Adrenal gland (tissue), 12 donors: Measurements from ENCODE around the gene CAPN7. TPM values are rescaled to one million over a fixed set of nuclear protein-coding genes. Genes with fewer than 3 reads are reported as not detected.
A peak's percentile ranks its signal among the peaks of the same experiment; 100 is the strongest.

ENCODE experiments used
- DNase-seq, 7 donors: peaks; one replicate each; pipeline ENCODE4 v3.0.0-alpha.2; 2019 to 2020
- H3K27ac ChIP-seq, 5 donors: fragments of 200-600 bp; sonication (generic) in 4 of 5; 1 replicate in 3 of 5; 2 replicates in 2 of 5; pipeline versions ENCODE4 v1.5.1 to v1.8.0; 2016 to 2020; ENCODE audit warnings: mild to moderate bottlenecking in 1 of 5
- H3K27me3 ChIP-seq: fragments of 200-600 bp; 2 replicates; pipeline ENCODE4 v1.8.0; 2021
- H3K36me3 ChIP-seq, 2 donors: fragments of 200-600 bp; replicated peaks in 1 of 2; 1 replicate in 1 of 2; 2 replicates in 1 of 2; pipeline versions ENCODE4 v1.5.1 to v1.8.0; 2018 to 2022
- H3K4me1 ChIP-seq, 2 donors: fragments of 200-600 bp; replicated peaks in 1 of 2; 1 replicate in 1 of 2; 2 replicates in 1 of 2; pipeline versions ENCODE4 v1.5.1 to v1.8.0; 2018 to 2021
- H3K4me3 ChIP-seq, 4 donors: fragments of 200-600 bp; sonication (generic) in 3 of 4; one replicate each; pipeline ENCODE4 v1.5.1; 2016 to 2018
- H3K9me3 ChIP-seq, 3 donors: fragments of 200-600 bp; sonication (generic) in 1 of 3; replicated peaks in 1 of 3; 1 replicate in 2 of 3; 2 replicates in 1 of 3; pipeline versions ENCODE4 v1.5.1 to v1.8.0; 2016 to 2021
- POLR2A ChIP-seq, 2 donors: fragments of 450-650 bp; IDR thresholded peaks; one replicate each; pipeline ENCODE4 v1.6.1; 2017; ENCODE audit warnings: antibody characterized with exemption in 2 of 2, mild to moderate bottlenecking in 2 of 2, moderate library complexity in 1 of 2
- WGBS, 4 donors: extraction: QIAGEN DNeasy Blood & Tissue Kit in 2 of 4; methylation state at CpG; one replicate each; pipeline versions ENCODE4 v1.1.5 to v1.1.7; 2013 to 2017; 5-methylcytosine and 5-hydroxymethylcytosine counted together
- intact Hi-C, 2 donors: fragments of 100-400 bp; cut with DNase I; formaldehyde crosslinking; loops; one replicate each; pipeline versions ENCODE4 v1.14.1 to v1.15.0; 2022 to 2023
- polyA plus RNA-seq, 3 donors: library from polyadenylated mRNA; stranded (reverse); fragments of 200-250 nt in 2 of 3; fragments of 350-450 nt in 1 of 3; fragmentation: Illumina TruSeq in 1 of 3; extraction: RNeasy Lipid Tissue Mini Kit (QIAGEN cat#74804) in 1 of 3; gene quantifications; one replicate each; pipeline ENCODE4 v1.2.3, GENCODE V29; 2013 to 2014
- total RNA-seq, 9 donors: library from RNA; depleted of rRNA in 4 of 9; stranded (reverse); fragments of >200 nt in 4 of 9; fragments of 120-200 nt in 1 of 9; fragmentation: NEBNext Ultra II Directional in 1 of 9; extraction: Animal tissue kit (Norgen Biotek cat#: 25700) in 1 of 9; gene quantifications; one replicate each; pipeline versions ENCODE4 v1.1.0 to v1.2.4, GENCODE V29; 2013 to 2023
- TF ChIP-seq, protein P1 (sequence below), 6 experiments: fragments of 450-650 bp in 4 of 6; fragments of 200-600 bp in 2 of 6; sonication (generic) in 1 of 6; IDR thresholded peaks; 1 replicate in 5 of 6; 2 replicates in 1 of 6; pipeline versions ENCODE4 v1.5.1 to v1.8.0; 2016 to 2021; ENCODE audit warnings: antibody characterized with exemption in 6 of 6, mild to moderate bottlenecking in 2 of 6, moderate library complexity in 1 of 6
- donor health status: healthy with polysubstance abuse.
- donor health status: Bipolar disorder and iron deficiency.
- donor health status: DM: yes; HTN: yes; CAD: no.
- donor health status: DM: no; HTN: no; CAD: no.
- donor health status: DM: no; HTN: no; CAD: no.
- donor health status: DM: yes; HTN: yes; CAD: no.

Gene CAPN7
- total and polyA plus RNA-seq, 12 donors, result 14.4 to 54.9 (median 36.5) TPM

DNA sequence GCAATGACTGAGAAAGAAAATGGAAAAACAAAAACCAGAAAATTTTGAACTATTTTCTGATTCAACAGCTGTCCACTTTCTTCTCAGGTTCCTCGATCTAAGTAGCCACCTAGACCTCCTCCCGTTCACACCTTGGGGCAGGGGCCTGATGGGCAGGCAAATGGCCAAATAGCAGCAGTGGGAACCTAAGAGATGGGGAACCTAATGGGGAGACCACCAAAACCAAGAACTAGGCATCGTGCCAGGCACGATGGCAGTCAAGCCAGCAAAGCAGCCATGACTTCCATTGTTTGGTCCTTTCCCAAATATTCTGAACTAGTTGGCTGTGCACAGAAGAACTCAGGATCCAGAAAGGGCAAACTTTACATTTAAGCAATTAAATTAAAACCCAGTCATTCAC is 57.1 kb downstream of the CAPN7 start:
- Histone ChIP-seq H3K4me3 (no peak overlapping the region), H3K4me1 (peaks cover 24 to 40% of the 10 kb centered on the region in 2 donors), H3K27ac (peak overlapping the region in 3 of 5 donors; percentile 53 to 73 (median 68)), H3K9me3 (no peaks in the 10 kb centered on the region), H3K36me3 (peaks cover 0 to 52% of the 10 kb centered on the region in 2 donors), H3K27me3 (no peaks in the 10 kb centered on the region)
- no peak for DNase-seq
- no peak for TF ChIP-seq POLR2A (IDR thresholded peaks at IDR 0.05)
- TF ChIP-seq, protein P1, sequence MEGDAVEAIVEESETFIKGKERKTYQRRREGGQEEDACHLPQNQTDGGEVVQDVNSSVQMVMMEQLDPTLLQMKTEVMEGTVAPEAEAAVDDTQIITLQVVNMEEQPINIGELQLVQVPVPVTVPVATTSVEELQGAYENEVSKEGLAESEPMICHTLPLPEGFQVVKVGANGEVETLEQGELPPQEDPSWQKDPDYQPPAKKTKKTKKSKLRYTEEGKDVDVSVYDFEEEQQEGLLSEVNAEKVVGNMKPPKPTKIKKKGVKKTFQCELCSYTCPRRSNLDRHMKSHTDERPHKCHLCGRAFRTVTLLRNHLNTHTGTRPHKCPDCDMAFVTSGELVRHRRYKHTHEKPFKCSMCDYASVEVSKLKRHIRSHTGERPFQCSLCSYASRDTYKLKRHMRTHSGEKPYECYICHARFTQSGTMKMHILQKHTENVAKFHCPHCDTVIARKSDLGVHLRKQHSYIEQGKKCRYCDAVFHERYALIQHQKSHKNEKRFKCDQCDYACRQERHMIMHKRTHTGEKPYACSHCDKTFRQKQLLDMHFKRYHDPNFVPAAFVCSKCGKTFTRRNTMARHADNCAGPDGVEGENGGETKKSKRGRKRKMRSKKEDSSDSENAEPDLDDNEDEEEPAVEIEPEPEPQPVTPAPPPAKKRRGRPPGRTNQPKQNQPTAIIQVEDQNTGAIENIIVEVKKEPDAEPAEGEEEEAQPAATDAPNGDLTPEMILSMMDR (IDR thresholded peaks at IDR 0.05), result no peak
- intact Hi-C loops, result loop anchor here in 1 of 2 donors (10.0 kb wide), 1 partner anchor 122 kb away; no protein-coding TSS in a partner anchor
- WGBS, 4 donors, result 75 to 82% (median 76%) methylated on average over 4 of the region's 4 CpGs

DNA sequence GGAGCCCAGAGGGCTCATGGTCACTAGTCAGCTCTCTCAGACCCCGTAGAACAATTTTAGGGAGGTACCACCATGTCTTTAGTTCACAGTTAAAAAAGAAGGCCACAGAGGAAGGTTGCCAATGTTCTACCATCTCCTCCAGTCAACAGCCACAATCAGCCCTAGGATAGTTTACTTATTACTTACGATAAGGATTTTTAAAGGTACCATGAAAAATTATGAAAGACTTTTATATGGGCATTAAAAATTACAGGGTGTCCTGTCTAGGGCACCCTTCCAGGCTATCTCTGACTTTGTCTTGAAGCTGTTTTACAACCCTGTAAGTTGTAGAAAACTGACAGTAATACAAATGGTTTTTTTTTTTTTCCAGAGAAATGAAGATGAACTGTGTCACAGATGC is 57.9 kb downstream of the CAPN7 start:
- DNase-seq, result peak in 2 of 7 donors; percentile 0 to 5
- Histone ChIP-seq H3K4me3 (no peak overlapping the region), H3K4me1 (peaks cover 32 to 48% of the 10 kb centered on the region in 2 donors), H3K27ac (peak overlapping the region in 4 of 5 donors; percentile 17 to 73 (median 60)), H3K36me3 (peaks cover 0 to 44% of the 10 kb centered on the region in 2 donors), H3K9me3 (no peaks in the 10 kb centered on the region), H3K27me3 (no peaks in the 10 kb centered on the region)
- no peak for TF ChIP-seq POLR2A (IDR thresholded peaks at IDR 0.05)
- TF ChIP-seq, protein P1 (IDR thresholded peaks at IDR 0.05), result no peak
- WGBS, 4 donors, result 56 to 73% (median 67%) methylated on average over 2 of the region's 2 CpGs
- intact Hi-C loops, result loop anchor here in 1 of 2 donors (10.0 kb wide), 1 partner anchor 121 kb away; no protein-coding TSS in a partner anchor

DNA sequence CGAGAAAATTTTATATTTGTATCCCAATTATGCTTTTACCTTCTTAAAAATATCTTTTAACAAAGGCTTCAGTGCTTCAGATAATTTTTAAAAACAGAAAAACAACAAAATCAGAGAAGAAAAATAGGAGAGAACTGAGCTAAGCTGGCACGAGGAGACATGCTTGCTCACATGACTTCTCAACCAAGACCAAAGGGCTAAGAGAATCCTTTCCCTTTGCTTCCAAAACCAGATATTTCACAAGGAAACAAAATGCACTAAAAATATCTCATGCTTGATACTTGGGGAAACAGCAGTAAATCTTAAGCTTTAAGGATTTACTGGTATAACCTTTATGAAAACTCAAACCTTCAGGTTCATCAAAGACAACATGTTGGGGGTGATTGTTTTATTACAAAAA is 58.4 kb downstream of the CAPN7 start:
- no peaks in the 10 kb centered on the region for H3K9me3 ChIP-seq
- H3K4me1 ChIP-seq, result peaks cover 38 to 53% of the 10 kb centered on the region in 2 donors
- DNase-seq, result peak in 2 of 7 donors; percentile 10 to 15
- H3K27me3 ChIP-seq, result no peaks in the 10 kb centered on the region
- 43 to 53% (median 52%) methylated on average over 2 of the region's 2 CpGs for WGBS, 4 donors
- intact Hi-C loops, result loop anchor here in 1 of 2 donors (10.0 kb wide), 1 partner anchor 120 kb away; no protein-coding TSS in a partner anchor
- H3K27ac ChIP-seq, result peak overlapping the region in 4 of 5 donors; percentile 17 to 89 (median 63)
- TF ChIP-seq, protein P1 (IDR thresholded peaks at IDR 0.05), result no peak
- TF ChIP-seq POLR2A (IDR thresholded peaks at IDR 0.05), result no peak
- peaks cover 0 to 39% of the 10 kb centered on the region in 2 donors for H3K36me3 ChIP-seq
- no peak overlapping the region for H3K4me3 ChIP-seq

DNA sequence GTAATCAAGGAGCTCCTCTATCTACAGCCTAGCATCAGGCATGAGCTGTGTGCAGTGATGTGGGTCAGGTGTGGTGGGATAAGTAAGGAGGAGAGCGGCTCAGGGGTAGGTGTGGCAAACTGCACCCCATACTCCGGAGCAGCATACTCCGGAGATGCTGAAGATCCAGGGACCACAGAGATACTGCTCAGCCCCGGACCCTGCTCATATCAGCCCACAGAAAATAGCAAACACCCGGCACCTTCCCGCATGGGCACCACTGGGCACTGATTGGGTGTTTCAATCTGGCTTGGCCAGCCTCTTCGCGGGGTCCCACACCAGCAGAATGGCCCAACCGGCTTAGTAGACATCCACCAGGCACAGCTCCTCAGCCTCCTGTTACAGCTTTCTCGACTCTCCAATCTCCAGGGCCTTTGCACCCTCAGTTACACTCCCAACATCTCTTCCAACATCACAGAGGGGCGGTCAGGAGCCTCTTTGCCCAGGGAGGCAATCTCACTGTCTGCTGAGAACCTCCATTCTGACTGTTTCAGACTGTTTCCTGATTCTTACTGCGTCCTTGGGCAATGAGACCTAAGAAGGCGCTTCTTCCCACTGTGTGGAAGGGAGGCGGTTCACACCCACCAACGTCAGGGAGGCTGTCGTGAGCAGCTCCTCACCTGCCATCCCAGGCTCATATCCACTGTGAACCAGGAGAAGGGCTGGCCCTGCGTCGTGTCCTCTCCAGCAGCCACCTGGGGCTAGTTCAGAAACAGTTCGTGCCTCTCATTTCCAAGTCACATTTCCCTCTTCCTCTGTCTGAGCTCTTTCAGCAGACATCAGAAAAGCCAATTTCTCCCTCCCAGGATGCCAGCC is 59.8 kb downstream of the CAPN7 start:
- H3K27ac ChIP-seq, result peak overlapping the region in 4 of 5 donors; percentile 8 to 94 (median 90)
- WGBS, 4 donors, result 69 to 81% (median 79%) methylated on average over 15 to 19 of the region's 19 CpGs

More for the DNA sequence above, 59.8 kb downstream of the CAPN7 start:
- no peaks in the 10 kb centered on the region for H3K9me3 ChIP-seq
- DNase-seq, result peak in 3 of 7 donors; percentile 13 to 57 (median 18)
- TF ChIP-seq, protein P1 (IDR thresholded peaks at IDR 0.05), result no peak
- TF ChIP-seq POLR2A (IDR thresholded peaks at IDR 0.05), result no peak
- peaks cover 45 to 67% of the 10 kb centered on the region in 2 donors for H3K4me1 ChIP-seq
- H3K36me3 ChIP-seq, result peaks cover 0 to 25% of the 10 kb centered on the region in 2 donors
- intact Hi-C loops, result loop anchor here (5.0 to 10.0 kb wide), 4 partner anchors 66 to 136 kb away; partner anchors contain the start of gene SH3BP5 (in 2 of the 2)
- H3K27me3 ChIP-seq, result no peaks in the 10 kb centered on the region
- H3K4me3 ChIP-seq, result no peak overlapping the region
